ENCODE data around the gene LIAS.
"Not testable (repeated sequence)": the region's sequence is repeated elsewhere in the genome, so short reads cannot be mapped to it uniquely, and the experiment has no call there.

The LIAS gene

DNA sequence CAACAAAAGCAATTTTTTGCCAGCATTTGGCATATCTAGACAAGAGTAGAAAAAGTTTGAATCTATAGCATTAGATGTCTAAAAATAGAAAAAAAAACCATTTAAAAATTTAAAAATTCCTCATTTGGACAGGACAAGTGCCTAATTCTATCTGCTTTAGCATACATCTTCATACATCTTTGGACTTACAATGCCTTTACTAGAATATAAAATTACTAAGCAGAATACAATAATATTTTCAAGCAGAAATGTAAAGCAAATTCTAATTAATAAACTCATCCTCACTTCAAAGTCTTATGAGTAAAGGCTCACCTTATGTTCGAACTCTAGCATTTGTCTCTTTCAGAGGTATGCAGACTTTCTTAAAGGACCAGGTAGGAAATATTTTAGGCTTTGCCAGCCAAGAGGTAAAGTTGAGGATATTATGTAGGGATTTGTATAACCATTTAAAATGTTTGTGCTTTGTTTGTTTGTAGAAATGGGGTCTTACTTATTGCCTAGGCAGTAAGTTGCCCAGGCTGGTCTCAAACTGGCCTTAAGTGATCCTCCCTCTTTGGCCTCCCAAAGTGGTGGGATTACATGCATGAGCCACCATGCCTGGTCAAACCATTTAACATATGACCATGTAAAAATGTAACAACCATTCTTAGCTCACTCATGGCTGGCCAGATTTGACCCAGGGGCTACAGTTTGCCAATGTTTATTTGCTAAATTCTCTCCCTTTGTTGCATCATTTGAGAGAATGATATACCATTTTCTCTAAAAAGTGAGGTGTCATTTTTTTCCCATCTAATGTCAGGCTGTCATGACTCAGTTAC is 39.3 kb downstream of the LIAS start:
- DNase-seq (ENCODE audit: low read depth in 2 of 2): no peak

DNA sequence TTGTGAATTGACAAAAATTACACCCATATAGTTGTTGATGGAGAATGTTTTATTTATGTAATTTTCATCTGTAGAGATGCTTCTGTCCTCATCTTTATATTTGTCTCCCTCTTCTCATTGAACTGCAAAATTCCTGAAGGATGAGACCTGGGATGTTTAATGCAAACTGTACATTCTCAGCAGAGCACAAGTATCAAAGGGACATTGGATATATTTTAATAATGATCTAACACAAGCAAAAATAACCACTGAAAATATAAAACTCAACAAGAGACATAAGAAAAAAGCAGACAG is 39.8 kb downstream of the LIAS start:
- DNase-seq (ENCODE audit: low read depth in 2 of 2): no peak

- no peak for DNase-seq (ENCODE audit: low read depth in 2 of 2)
Measured at GRCh38 chr4:39502019-39502663, 43.3 kb downstream of the LIAS start.

DNA sequence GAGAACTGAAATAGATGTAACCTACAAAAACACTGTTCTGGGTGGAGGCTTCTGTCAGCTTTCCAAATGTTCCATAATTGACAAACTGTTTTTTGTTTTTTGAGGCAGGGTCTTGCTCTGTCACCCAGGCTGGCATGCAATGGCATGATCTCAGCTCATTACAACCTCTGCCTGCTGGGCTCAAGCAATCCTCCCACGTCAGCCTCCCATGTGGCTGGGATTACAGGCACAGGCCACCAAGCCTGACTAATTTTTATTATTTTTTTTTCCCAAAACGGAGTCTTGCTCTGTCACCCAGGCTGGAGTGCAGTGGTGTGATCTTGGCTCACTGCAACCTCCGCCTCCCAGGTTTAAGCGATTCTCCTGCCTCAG is 43.8 kb downstream of the LIAS start:
- DNase-seq (ENCODE audit: low read depth in 2 of 2): not testable (repeated sequence)

GRCh38 chr4:39504538-39504937 is 45.7 kb downstream of the LIAS start:
- DNase-seq (ENCODE audit: low read depth in 2 of 2): no peak

DNA sequence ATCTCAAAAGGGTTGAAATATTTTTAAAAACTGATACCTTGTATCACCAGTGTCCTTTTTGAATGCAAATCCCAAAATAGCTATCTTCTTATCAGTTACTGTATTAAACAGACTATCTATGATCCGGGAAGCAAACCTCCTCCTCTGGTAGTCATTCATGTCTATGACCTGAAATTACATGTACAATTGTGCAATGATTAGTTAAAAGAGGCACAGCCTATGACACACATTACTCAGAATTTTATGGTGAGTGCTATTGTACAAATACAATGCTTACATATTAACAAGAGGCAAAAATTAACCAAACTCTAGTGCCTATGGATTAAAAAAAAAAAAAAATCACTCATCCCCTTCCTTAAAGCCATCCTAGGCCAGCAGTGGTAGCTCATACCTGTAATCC is 46.7 kb downstream of the LIAS start:
- no peak for DNase-seq (ENCODE audit: low read depth in 2 of 2)

DNA sequence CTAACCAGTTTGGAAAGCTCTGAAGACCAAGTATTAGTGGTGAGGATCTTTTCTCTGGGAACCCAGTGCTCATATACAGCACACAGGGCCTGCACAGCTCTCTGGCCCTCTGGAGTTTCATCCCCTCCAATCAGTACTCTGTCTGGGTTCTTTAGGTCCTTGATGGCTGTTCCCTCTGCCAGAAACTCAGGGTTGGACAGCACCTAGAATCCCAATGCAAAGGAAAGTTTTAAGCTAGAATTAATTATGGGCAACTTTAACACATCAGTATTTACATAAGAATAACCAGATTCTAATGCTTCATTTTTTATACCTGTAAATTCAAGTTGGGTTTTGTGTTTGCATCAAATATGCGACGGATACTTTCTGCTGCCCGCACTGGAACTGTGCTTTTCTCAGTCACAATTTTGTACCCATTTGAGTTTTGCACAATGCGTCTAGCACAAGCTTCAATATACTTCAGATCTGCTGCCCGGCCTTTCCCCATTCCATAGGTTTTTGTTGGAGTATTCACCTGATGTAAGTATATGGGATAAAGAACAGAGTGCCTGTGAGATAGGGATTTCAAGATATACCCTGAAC is 51.6 kb downstream of the LIAS start:
- DNase-seq (ENCODE audit: low read depth in 2 of 2): no peak

GRCh38 chr4:39514266-39514665 is 55.4 kb downstream of the LIAS start:
- not testable (repeated sequence) for DNase-seq (ENCODE audit: low read depth in 2 of 2)

- no peak for DNase-seq (ENCODE audit: low read depth in 2 of 2)
Measured at GRCh38 chr4:39514888-39515401, 56.1 kb downstream of the LIAS start.

DNA sequence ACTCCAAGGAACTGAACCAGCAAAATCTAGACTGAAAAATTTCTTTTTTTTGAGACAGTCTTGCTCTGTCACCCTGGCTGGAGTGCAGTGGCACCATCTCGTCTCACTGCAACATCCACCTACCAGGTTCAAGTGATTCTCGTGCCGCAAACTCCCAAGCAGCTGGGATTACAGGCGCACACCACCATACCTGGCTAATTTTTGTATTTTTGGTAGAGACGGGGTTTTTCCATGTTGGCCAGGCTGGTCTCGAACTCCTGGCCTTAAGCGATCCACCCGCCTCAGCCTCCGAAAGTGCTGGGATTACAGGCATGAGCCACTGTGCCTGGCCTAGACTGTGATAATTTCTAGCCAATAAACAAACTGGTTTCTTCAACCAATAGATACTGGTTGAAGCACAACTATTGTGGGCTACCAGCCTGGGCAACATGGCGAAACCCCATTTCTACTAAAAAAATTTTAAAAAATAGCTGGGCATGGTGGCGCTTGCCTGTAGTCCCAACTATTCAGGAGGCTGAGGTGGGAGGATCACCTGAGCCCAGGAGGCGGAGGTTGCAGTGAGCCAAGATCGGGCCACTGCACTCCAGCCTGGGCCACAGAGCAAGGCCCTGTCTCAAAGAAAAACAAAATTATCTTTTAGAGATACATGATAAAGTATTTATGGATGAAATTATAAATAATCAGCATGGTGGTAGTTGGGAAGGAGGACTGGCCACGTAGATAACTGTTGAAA is 57.0 kb downstream of the LIAS start:
- DNase-seq (ENCODE audit: low read depth in 2 of 2): not testable (repeated sequence)

- DNase-seq (ENCODE audit: low read depth in 2 of 2): no peak
Measured at GRCh38 chr4:39516407-39516966, 57.6 kb downstream of the LIAS start.

DNA sequence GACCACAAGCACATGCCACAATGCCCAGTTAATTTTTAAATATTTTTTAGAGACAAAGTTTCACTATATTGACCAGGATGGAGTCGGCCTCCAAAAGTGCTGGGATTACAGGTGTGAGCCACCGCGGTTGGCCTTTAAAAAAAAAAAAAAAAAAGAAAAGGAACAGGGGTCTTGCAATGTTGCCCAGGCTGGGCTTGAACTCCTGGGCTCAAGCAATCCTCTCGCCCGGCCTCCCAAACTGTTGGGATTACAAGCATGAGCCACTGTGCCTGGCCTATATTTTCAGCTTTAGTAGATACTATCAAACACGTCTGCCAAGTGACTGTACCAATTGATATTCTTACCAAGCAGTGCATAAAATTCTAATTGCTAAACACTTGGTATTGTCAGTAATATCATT is 59.6 kb downstream of the LIAS start:
- DNase-seq (ENCODE audit: low read depth in 2 of 2): no peak

GRCh38 chr4:39521253-39521919 is 62.5 kb downstream of the LIAS start:
- DNase-seq (ENCODE audit: low read depth in 2 of 2): no peak

DNA sequence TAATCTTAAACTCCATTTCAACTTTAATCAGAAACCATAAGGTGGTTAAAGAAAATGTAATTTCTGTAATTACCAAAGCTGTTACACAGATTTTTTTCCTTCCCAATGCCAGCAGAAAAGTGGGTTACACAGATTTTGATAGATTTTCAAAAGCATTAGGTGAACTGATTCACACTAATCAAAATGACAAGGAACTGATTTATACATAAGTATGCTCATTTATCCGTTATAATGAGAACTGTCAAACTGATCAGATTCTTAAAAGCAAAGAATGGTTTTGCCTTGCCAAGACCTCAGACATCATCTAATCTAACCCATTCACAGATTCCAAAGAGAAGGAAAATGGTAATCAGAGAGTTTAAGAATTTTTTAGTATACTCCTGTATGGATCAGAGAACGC is 63.2 kb downstream of the LIAS start:
- no peak for DNase-seq (ENCODE audit: low read depth in 2 of 2)

GRCh38 chr4:39524161-39524957 is 65.5 kb downstream of the LIAS start:
- no peak for DNase-seq (ENCODE audit: low read depth in 2 of 2)

- DNase-seq (ENCODE audit: low read depth in 2 of 2): no peak
Measured at GRCh38 chr4:39525822-39526690, 67.2 kb downstream of the LIAS start.

DNA sequence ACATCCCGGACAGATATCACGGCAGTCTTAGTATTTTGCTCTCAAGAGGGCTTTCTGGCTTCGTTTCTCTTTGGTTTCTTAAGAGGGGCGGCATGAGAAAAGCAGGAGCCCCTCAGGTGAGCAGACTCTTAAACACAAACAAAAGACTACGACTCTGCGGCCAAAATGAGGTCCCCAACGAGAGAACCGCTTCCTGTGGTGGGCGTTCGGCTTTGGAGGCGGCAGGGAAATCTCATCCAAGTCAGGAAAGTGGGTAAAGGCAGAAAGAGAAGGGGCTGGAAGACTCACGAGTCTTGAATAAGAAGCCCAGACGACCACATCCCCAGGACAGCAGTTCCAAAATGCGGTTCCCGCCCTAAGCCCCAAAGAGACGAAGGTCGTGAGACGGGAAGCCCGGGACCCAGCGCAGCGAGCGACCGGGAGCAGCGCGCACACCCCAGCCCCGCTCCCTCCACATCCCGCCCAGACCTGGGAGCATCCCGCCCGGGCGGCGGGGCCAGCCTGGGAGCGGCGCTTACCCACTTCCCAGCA is 68.0 kb downstream of the LIAS start:
- peak in 1 of 2 donors; percentile 2 for DNase-seq (ENCODE audit: low read depth in 2 of 2)

DNA sequence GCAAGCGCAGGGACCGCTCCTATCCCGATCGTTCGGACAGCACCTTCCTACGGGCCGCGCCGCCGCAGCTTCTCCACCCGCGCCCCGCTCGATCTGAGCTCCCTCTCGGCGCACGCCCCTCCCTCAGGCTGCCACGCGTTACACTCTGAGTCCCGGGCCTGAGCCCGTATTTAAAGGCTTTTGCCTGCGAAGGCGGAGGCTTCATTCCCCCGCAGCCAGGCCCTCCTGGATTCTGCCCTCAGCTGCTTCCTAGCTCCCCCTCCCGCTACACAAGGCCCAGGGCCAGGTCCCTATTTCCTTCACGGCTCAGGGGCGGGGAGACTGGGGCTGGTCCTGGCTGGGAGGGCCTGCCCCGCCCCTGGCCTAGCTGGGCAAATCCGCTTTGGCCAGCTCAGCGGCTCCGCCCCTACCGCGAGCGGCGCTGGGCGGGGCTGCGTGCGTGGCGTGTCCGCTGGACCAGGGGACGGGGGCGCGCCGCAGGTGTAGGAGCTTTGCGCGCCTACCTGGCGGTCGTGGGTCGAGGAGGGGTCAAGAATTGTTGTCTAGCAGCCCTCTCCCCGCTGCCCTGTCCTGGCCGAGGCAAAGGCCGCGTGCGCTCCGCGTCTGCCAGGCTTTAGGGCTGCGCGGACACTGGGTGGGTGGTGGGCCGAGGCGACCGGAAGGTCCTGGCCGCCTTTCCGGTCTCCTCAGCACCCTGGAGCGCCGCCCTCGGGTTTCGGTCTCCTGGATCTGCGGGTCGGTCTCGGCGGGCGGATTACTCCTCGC is 68.6 kb downstream of the LIAS start, which contains the start of gene UGDH:
TSS of gene UGDH (minus strand) at position 144 of the 765 bp plus-strand sequence. CDS start 5,927 bp downstream, outside the sequence.
- DNase-seq (ENCODE audit: low read depth in 2 of 2): peak; percentile 78 to 79
